Aorta (tissue), 5 donors: ENCODE measurements around the gene CST7. TPM values are rescaled to one million over a fixed set of nuclear protein-coding genes. Genes with fewer than 3 reads are reported as not detected.
"Not testable (repeated sequence)": the region's sequence is repeated elsewhere in the genome, so short reads cannot be mapped to it uniquely, and the experiment has no call there.

Experiments used
- ATAC-seq: fragments of 200-7000 bp; cut with Tn5 transposase; one replicate; pipeline ENCODE4 v1.9.1; 2022; ENCODE audit warnings: moderate library complexity; ENCODE audit not compliant: low FRiP score
- DNase-seq, 2 donors: peaks; one replicate each; pipeline ENCODE4 v3.0.0-alpha.2; 2020
- H3K27ac ChIP-seq, 2 donors: one replicate each; pipeline ENCODE4 v1.5.1; 2013; ENCODE audit warnings: low read length in 2 of 2, mild to moderate bottlenecking in 2 of 2, moderate library complexity in 2 of 2, control low read depth in 1 of 2, inconsistent platforms in 1 of 2, low read depth in 1 of 2
- H3K27me3 ChIP-seq, 2 donors: one replicate each; pipeline ENCODE4 v1.6.1; 2013; ENCODE audit warnings: control low read depth in 1 of 2, low read length in 1 of 2, mild to moderate bottlenecking in 1 of 2, moderate library complexity in 1 of 2; ENCODE audit not compliant: insufficient read depth in 2 of 2, control insufficient read depth in 1 of 2
- H3K36me3 ChIP-seq, 2 donors: one replicate each; pipeline ENCODE4 v1.6.1; 2013; ENCODE audit warnings: control low read depth in 1 of 2, low read length in 1 of 2, mild to moderate bottlenecking in 1 of 2; ENCODE audit not compliant: insufficient read depth in 2 of 2, control insufficient read depth in 1 of 2
- H3K4me1 ChIP-seq, 2 donors: one replicate each; pipeline ENCODE4 v1.6.1; 2013; ENCODE audit warnings: low read length in 2 of 2, control low read depth in 1 of 2, mild to moderate bottlenecking in 1 of 2, moderate library complexity in 1 of 2; ENCODE audit not compliant: insufficient read depth in 2 of 2, control insufficient read depth in 1 of 2
- H3K4me3 ChIP-seq, 2 donors: one replicate each; pipeline ENCODE4 v1.5.1; 2013; ENCODE audit warnings: low read length in 2 of 2, control low read depth in 1 of 2, mild to moderate bottlenecking in 1 of 2
- H3K9me3 ChIP-seq: one replicate; pipeline ENCODE4 v1.6.1; 2013; ENCODE audit warnings: mild to moderate bottlenecking, low read length; ENCODE audit not compliant: control insufficient read depth
- WGBS, 2 donors: extraction: QIAGEN DNeasy Blood & Tissue Kit; methylation state at CpG; one replicate each; pipeline ENCODE4 v1.1.7; 2013; 5-methylcytosine and 5-hydroxymethylcytosine counted together
- intact Hi-C, 2 donors: fragments of 100-400 bp; cut with DNase I; formaldehyde crosslinking; loops; one replicate each; pipeline versions ENCODE4 v1.14.2 to v1.15.0; 2022
- polyA plus RNA-seq, 2 donors: library from polyadenylated mRNA; stranded (reverse); fragments of 200-250 nt; gene quantifications; one replicate each; pipeline ENCODE4 v1.2.3, GENCODE V29; 2013
- total RNA-seq, 2 donors: library from RNA; stranded (reverse); fragmentation: NEBNext Ultra II Directional; extraction: Animal tissue kit (Norgen Biotek cat#: 25700); gene quantifications; one replicate each; pipeline ENCODE4 v1.2.1, GENCODE V29; 2021
- donor health status: healthy with polysubstance abuse.
- donor health status: Bipolar disorder and iron deficiency.
- donor health status: DM: no; HTN: no; CAD: no.
- donor health status: DM: no; HTN: no; CAD: no.
- donor health status: DM: yes; HTN: yes; CAD: no.

The CST7 gene
- total and polyA plus RNA-seq, 4 donors = 1.0 to 4.6 (median 3.5) TPM

- ATAC-seq (peak; percentile 74), DNase-seq (no peak)
- no peaks in the 10 kb centered on the region for H3K36me3 ChIP-seq
- H3K4me3 ChIP-seq = no peak overlapping the region
- H3K4me1 ChIP-seq = no peaks in the 10 kb centered on the region
- H3K27me3 ChIP-seq = no peaks in the 10 kb centered on the region
- 45 to 51% methylated on average over 17 of the region's 17 CpGs for WGBS, 2 donors
- H3K27ac ChIP-seq = no peak overlapping the region
- no peaks in the 10 kb centered on the region for H3K9me3 ChIP-seq
- intact Hi-C loops = loop anchor here (2.0 to 5.0 kb wide), 4 partner anchors 617 to 982 kb away; no protein-coding TSS in a partner anchor
Measured at GRCh38 chr20:24918579-24919566, 30.2 kb upstream of the CST7 start.

DNA sequence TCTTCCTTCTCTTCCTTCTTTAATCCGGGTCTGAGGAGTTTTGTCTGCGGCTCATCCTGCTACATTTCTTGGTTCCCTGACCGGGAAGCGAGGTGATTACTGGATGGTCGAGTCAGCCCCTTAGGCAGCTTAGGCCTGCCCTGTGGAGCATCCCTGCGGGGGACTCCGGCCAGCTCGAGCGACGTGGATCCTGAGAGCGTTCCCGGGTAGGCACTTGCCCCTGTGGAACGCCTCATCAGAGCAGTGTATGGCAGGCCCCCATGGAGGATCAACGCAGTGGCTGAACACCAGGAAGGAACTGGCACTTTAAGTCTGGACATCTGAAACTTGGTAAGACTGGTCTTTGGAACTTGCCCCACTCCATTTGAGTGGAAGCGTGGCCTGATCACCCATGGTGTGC, 29.4 kb upstream of the CST7 start:
- not testable (repeated sequence) for ATAC-seq, H3K4me1 ChIP-seq, H3K27ac ChIP-seq, H3K27me3 ChIP-seq, H3K36me3 ChIP-seq, H3K4me3 ChIP-seq, DNase-seq, H3K9me3 ChIP-seq
- 75 to 82% methylated on average over 15 of the region's 15 CpGs for WGBS, 2 donors
- intact Hi-C loops = loop anchor here (2.0 to 5.0 kb wide), 4 partner anchors 617 to 982 kb away; no protein-coding TSS in a partner anchor

GRCh38 chr20:24920706-24921105, 28.4 kb upstream of the CST7 start:
- DNase-seq, H3K27me3 ChIP-seq, H3K36me3 ChIP-seq, ATAC-seq, H3K4me1 ChIP-seq, H3K9me3 ChIP-seq, H3K27ac ChIP-seq, H3K4me3 ChIP-seq, intact Hi-C loops: not testable (repeated sequence)
- 28 to 47% methylated on average over 3 of the region's 3 CpGs for WGBS, 2 donors

GRCh38 chr20:24929259-24929658, 19.8 kb upstream of the CST7 start:
- H3K36me3 ChIP-seq, DNase-seq, H3K9me3 ChIP-seq, intact Hi-C loops, ATAC-seq, H3K27me3 ChIP-seq, H3K4me1 ChIP-seq, H3K4me3 ChIP-seq, H3K27ac ChIP-seq: not testable (repeated sequence)
- WGBS, 2 donors = 82 to 85% methylated on average over 5 of the region's 5 CpGs

- H3K9me3 ChIP-seq, H3K36me3 ChIP-seq, H3K4me3 ChIP-seq, ATAC-seq, H3K4me1 ChIP-seq, DNase-seq, intact Hi-C loops, H3K27ac ChIP-seq, H3K27me3 ChIP-seq: not testable (repeated sequence)
- 69 to 73% methylated on average over 13 of the region's 13 CpGs for WGBS, 2 donors
Measured at GRCh38 chr20:24929867-24930723, 19.0 kb upstream of the CST7 start.

- H3K4me1 ChIP-seq, ATAC-seq, H3K36me3 ChIP-seq, H3K4me3 ChIP-seq, H3K27ac ChIP-seq, H3K27me3 ChIP-seq, H3K9me3 ChIP-seq, intact Hi-C loops: not testable (repeated sequence)
- 75 to 76% methylated on average over 15 of the region's 15 CpGs for WGBS, 2 donors
- DNase-seq = peak in 1 of 2 donors; percentile 37
Measured at GRCh38 chr20:24930724-24931688, 18.1 kb upstream of the CST7 start.

DNA sequence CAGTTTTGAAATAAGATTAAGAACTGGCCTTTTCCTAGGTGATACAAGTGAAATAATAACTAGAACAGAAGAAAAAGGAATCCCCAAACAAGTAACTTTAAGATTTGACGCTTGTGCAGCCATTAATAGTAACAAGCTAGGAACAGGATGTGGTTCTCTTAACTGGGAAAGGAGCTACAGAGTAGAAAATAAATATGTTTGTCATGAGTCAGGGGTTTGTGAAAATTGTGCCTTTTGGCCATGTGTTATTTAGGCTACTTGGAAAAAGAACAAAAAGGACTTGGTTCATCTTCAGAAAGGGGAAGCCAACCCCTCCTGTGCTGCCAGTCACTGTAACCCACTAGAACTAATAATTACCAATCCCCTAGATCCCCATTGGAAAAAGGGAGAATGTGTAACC, 17.2 kb upstream of the CST7 start:
- H3K4me3 ChIP-seq, DNase-seq, intact Hi-C loops, H3K4me1 ChIP-seq, H3K36me3 ChIP-seq, H3K27ac ChIP-seq, ATAC-seq, H3K9me3 ChIP-seq, H3K27me3 ChIP-seq: not testable (repeated sequence)
- WGBS, 2 donors = 22 to 31% methylated on average over 1 of the region's 1 CpG
